ENCODE measurements around the gene SH3RF3.

- no peak for TF ChIP-seq CTCF (IDR thresholded peaks at IDR 0.05)
- no peak for TF ChIP-seq POLR2A (IDR thresholded peaks at IDR 0.05)
These were observed 372.5 kb downstream of the SH3RF3 start for GRCh38 chr2:109501461-109501860.

All from adrenal gland (tissue), 5 donors.